ENCODE data around the gene CYP4F8.

- TF ChIP-seq POLR2AphosphoS5 (IDR thresholded peaks at IDR 0.05; ENCODE audit: low read depth, low read length) (no peak), SIN3A (IDR thresholded peaks at IDR 0.05; ENCODE audit: borderline replicate concordance, insufficient read depth, low read length) (no peak), REST (IDR thresholded peaks at IDR 0.05; ENCODE audit: insufficient read depth in 1 of 2, low read depth in 2 of 2, low read length in 2 of 2) (peak in 1 of 2 experiments; percentile 69; a peak in 1 of 4 replicates), TAF1 (IDR thresholded peaks at IDR 0.05; ENCODE audit: borderline replicate concordance, insufficient read depth, low read length) (no peak)
Measured at GRCh38 chr19:15669440-15669839, 54.4 kb downstream of the CYP4F8 start.
